ENCODE measurements around the gene MYH13. TPM values are rescaled to one million over a fixed set of nuclear protein-coding genes. Genes with fewer than 3 reads are reported as not detected.

MYH13 gene
- total RNA-seq, 1 experiment from 2014 or later, result not detected

- no peak for DNase-seq (ENCODE audit: low read depth)
Observed at GRCh38 chr17:10251212-10251948, 121.4 kb downstream of the MYH13 start.

Other genes starting within 250 kb of the MYH13 start
- gene GAS7, start 174.4 kb downstream of the MYH13 start, total RNA-seq (2014; rRNA removed; shearing (Covaris generic)), result 0.76 TPM in 1 of 2 replicates, not detected in the other
- not detected in 2 replicates for gene MYH8, start 48.9 kb upstream of the MYH13 start, total RNA-seq (2014; rRNA removed; shearing (Covaris generic))
- not detected in 2 replicates for gene MYH4, start 96.6 kb upstream of the MYH13 start, total RNA-seq (2014; rRNA removed; shearing (Covaris generic))
- gene MYH1, start 145.5 kb upstream of the MYH13 start, total RNA-seq (2014; rRNA removed; shearing (Covaris generic)), result not detected in 2 replicates
- 0.03 TPM in 1 of 2 replicates, not detected in the other for gene MYH2, start 176.7 kb upstream of the MYH13 start, total RNA-seq (2014; rRNA removed; shearing (Covaris generic))

Data from HT1080 (cell line).